Measurements from ENCODE around the gene IL17A.

GRCh38 chr6:52216932-52217575 is 30.9 kb downstream of the IL17A start:
- TF ChIP-seq, protein P1, sequence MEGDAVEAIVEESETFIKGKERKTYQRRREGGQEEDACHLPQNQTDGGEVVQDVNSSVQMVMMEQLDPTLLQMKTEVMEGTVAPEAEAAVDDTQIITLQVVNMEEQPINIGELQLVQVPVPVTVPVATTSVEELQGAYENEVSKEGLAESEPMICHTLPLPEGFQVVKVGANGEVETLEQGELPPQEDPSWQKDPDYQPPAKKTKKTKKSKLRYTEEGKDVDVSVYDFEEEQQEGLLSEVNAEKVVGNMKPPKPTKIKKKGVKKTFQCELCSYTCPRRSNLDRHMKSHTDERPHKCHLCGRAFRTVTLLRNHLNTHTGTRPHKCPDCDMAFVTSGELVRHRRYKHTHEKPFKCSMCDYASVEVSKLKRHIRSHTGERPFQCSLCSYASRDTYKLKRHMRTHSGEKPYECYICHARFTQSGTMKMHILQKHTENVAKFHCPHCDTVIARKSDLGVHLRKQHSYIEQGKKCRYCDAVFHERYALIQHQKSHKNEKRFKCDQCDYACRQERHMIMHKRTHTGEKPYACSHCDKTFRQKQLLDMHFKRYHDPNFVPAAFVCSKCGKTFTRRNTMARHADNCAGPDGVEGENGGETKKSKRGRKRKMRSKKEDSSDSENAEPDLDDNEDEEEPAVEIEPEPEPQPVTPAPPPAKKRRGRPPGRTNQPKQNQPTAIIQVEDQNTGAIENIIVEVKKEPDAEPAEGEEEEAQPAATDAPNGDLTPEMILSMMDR (IDR thresholded peaks at IDR 0.05) = no peak
- TF ChIP-seq POLR2A (IDR thresholded peaks at IDR 0.05) = no peak

All from thyroid gland (tissue), 4 donors.